GM21576 (cell line): Measurements from ENCODE around the gene PDE11A.
"Not testable (repeated sequence)": the region's sequence is repeated elsewhere in the genome, so short reads cannot be mapped to it uniquely, and the experiment has no call there.

Source experiments
- ATAC-seq: cut with Tn5 transposase; IDR thresholded peaks from one replicate; pipeline ENCODE4 v1.9.1; 2021; ENCODE audit warnings: mild to moderate bottlenecking, moderate library complexity; ENCODE audit not compliant: unreplicated experiment

The PDE11A gene

GRCh38 chr2:178009813-178010212 is 62.8 kb downstream of the PDE11A start:
- ATAC-seq, result no peak

- no peak for ATAC-seq
Measured at GRCh38 chr2:178008636-178009289, 63.8 kb downstream of the PDE11A start.

- ATAC-seq, result no peak
Measured at GRCh38 chr2:178006710-178007109, 65.9 kb downstream of the PDE11A start.

- ATAC-seq, result no peak
Measured at GRCh38 chr2:178005756-178006155, 66.8 kb downstream of the PDE11A start.

GRCh38 chr2:178002038-178002437 is 70.5 kb downstream of the PDE11A start:
- ATAC-seq, result no peak

- no peak for ATAC-seq
Measured at GRCh38 chr2:177998996-177999395, 73.6 kb downstream of the PDE11A start.

GRCh38 chr2:177998006-177998405 is 74.6 kb downstream of the PDE11A start:
- no peak for ATAC-seq

GRCh38 chr2:177992992-177993391 is 79.6 kb downstream of the PDE11A start:
- ATAC-seq, result no peak

GRCh38 chr2:177989029-177989885 is 83.3 kb downstream of the PDE11A start:
- ATAC-seq, result no peak

- no peak for ATAC-seq
Measured at GRCh38 chr2:177984749-177985148, 87.8 kb downstream of the PDE11A start.

- ATAC-seq, result peak; percentile 95
Measured at GRCh38 chr2:177983183-177983788, 89.3 kb downstream of the PDE11A start.

- ATAC-seq, result no peak
Measured at GRCh38 chr2:177972782-177973181, 99.8 kb downstream of the PDE11A start.

GRCh38 chr2:177972123-177972522 is 100.5 kb downstream of the PDE11A start:
- ATAC-seq, result no peak

GRCh38 chr2:177970670-177971454 is 101.7 kb downstream of the PDE11A start:
- no peak for ATAC-seq

- ATAC-seq, result no peak
Measured at GRCh38 chr2:177964892-177965291, 107.7 kb downstream of the PDE11A start.

GRCh38 chr2:177952151-177952550 is 120.4 kb downstream of the PDE11A start:
- ATAC-seq, result no peak

- not testable (repeated sequence) for ATAC-seq
Measured at GRCh38 chr2:177947598-177947997, 125.0 kb downstream of the PDE11A start.

GRCh38 chr2:177944530-177944929 is 128.0 kb downstream of the PDE11A start:
- not testable (repeated sequence) for ATAC-seq

GRCh38 chr2:177942731-177943130 is 129.8 kb downstream of the PDE11A start:
- ATAC-seq, result no peak

GRCh38 chr2:177939211-177939610 is 133.4 kb downstream of the PDE11A start:
- ATAC-seq, result no peak

GRCh38 chr2:177930916-177931315 is 141.7 kb downstream of the PDE11A start:
- ATAC-seq, result no peak
